Breast epithelium (tissue), 4 donors: ENCODE data around the gene PIK3CB. TPM values are rescaled to one million over a fixed set of nuclear protein-coding genes. Genes with fewer than 3 reads are reported as not detected.

ENCODE experiments used
- DNase-seq, 2 donors: peaks; one replicate each; pipeline ENCODE4 v3.0.0-alpha.2; 2019; ENCODE audit warnings: low spot score in 2 of 2
- H3K27ac ChIP-seq, 2 donors: fragments of 200-600 bp; sonication (generic) in 1 of 2; one replicate each; pipeline ENCODE4 v1.5.1; 2016 to 2019; ENCODE audit warnings: mild to moderate bottlenecking in 1 of 2
- H3K27me3 ChIP-seq, 2 donors: fragments of 200-600 bp; sonication (generic) in 1 of 2; one replicate each; pipeline versions ENCODE4 v1.5.1 to v1.6.0; 2017 to 2019; ENCODE audit warnings: control low read depth in 1 of 2, mild to moderate bottlenecking in 1 of 2
- H3K36me3 ChIP-seq: fragments of 200-600 bp; one replicate; pipeline ENCODE4 v1.5.1; 2019
- H3K4me1 ChIP-seq, 2 donors: fragments of 200-600 bp; sonication (generic); one replicate each; pipeline ENCODE4 v1.5.1; 2016 to 2019; ENCODE audit warnings: control low read depth in 1 of 2
- H3K4me3 ChIP-seq, 3 donors: fragments of 200-600 bp; sonication (generic); 1 replicate in 2 of 3; 2 replicates in 1 of 3; pipeline ENCODE4 v1.5.1; 2016 to 2019; ENCODE audit warnings: mild to moderate bottlenecking in 3 of 3, moderate library complexity in 2 of 3
- H3K9me3 ChIP-seq, 2 donors: fragments of 200-600 bp; sonication (generic) in 1 of 2; one replicate each; pipeline ENCODE4 v1.5.1; 2016 to 2019; ENCODE audit warnings: control low read depth in 1 of 2
- POLR2A ChIP-seq: fragments of 450-650 bp; IDR thresholded peaks from one replicate; pipeline ENCODE4 v1.6.1; 2016; ENCODE audit warnings: antibody characterized with exemption, mild to moderate bottlenecking, moderate library complexity
- POLR2AphosphoS5 ChIP-seq, 3 donors: sonication (generic); formaldehyde crosslinking; IDR thresholded peaks; one replicate each; pipeline ENCODE4 v1.6.1; 2017; ENCODE audit warnings: antibody characterized with exemption in 3 of 3
- intact Hi-C: fragments of 100-400 bp; cut with DNase I; formaldehyde crosslinking; loops from one replicate; pipeline ENCODE4 v1.15.1; 2023; ENCODE audit warnings: low total_unique reads
- total RNA-seq, 3 donors: library from RNA; depleted of rRNA; stranded (reverse); fragments of >200 nt; gene quantifications; one replicate each; pipeline ENCODE4 v1.1.0, GENCODE V29; 2016
- TF ChIP-seq, protein P1 (sequence below), 3 donors: fragments of 450-650 bp; IDR thresholded peaks; one replicate each; pipeline ENCODE4 v1.5.1; 2016 to 2017; ENCODE audit warnings: antibody characterized with exemption in 3 of 3, mild to moderate bottlenecking in 3 of 3, moderate library complexity in 3 of 3

Gene PIK3CB
- total RNA-seq, 3 donors from 2014 or later: 30.5 to 46.2 (median 31.7) TPM

DNA sequence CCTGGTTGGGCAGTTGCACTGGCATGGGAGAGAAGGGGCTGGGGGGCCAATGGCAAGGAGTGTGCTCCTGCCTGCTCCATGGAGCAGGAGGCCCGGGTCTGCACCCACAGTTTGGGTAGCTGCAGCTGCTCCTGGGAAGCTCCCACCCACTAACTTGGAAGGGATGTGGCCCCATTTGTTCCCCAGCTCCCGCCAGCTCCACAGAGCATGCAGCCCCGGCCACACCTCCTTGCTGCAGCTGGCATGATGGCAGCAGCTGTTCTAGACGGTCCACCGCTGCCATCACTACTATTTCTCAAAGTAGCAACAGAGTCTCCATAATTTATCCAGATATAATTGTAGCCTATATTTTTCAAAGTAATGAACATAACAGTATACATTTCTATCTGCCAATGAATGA lies 65.8 kb downstream of the PIK3CB start:
- no peak overlapping the region for H3K4me3 ChIP-seq
- H3K36me3 ChIP-seq: no peaks in the 10 kb centered on the region
- no peak overlapping the region for H3K27ac ChIP-seq
- no peaks in the 10 kb centered on the region for H3K27me3 ChIP-seq
- intact Hi-C loops: no loop called here
- no peak for DNase-seq
- no peaks in the 10 kb centered on the region for H3K4me1 ChIP-seq
- TF ChIP-seq POLR2AphosphoS5 (IDR thresholded peaks at IDR 0.05) (no peak), POLR2A (no peak)
- TF ChIP-seq, protein P1, sequence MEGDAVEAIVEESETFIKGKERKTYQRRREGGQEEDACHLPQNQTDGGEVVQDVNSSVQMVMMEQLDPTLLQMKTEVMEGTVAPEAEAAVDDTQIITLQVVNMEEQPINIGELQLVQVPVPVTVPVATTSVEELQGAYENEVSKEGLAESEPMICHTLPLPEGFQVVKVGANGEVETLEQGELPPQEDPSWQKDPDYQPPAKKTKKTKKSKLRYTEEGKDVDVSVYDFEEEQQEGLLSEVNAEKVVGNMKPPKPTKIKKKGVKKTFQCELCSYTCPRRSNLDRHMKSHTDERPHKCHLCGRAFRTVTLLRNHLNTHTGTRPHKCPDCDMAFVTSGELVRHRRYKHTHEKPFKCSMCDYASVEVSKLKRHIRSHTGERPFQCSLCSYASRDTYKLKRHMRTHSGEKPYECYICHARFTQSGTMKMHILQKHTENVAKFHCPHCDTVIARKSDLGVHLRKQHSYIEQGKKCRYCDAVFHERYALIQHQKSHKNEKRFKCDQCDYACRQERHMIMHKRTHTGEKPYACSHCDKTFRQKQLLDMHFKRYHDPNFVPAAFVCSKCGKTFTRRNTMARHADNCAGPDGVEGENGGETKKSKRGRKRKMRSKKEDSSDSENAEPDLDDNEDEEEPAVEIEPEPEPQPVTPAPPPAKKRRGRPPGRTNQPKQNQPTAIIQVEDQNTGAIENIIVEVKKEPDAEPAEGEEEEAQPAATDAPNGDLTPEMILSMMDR (IDR thresholded peaks at IDR 0.05): no peak
- peaks cover 11% of the 10 kb centered on the region in 2 donors for H3K9me3 ChIP-seq

DNA sequence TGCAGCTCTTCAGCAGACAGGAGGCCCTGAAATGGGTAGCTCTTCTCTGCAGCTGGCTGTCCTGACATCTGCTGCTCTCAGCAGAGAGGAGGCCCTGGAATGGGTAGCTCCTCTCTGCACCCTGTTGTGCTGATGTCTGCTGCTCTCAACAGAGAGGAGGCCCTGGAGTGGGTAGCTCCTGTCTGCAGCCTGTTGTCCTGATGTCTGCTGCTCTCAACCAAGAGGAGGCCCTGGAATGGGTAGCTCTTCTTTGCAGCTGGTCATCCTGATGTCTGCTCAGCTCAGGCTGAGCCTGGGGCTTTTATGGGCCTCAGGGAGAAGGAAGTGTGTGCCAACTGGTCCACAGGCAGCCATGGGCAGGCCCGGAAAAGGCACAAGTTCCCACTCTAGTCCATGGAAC lies 66.6 kb downstream of the PIK3CB start:
- H3K36me3 ChIP-seq: no peaks in the 10 kb centered on the region
- H3K4me1 ChIP-seq: no peaks in the 10 kb centered on the region
- peaks cover 11% of the 10 kb centered on the region in 2 donors for H3K9me3 ChIP-seq
- TF ChIP-seq POLR2A (no peak), POLR2AphosphoS5 (IDR thresholded peaks at IDR 0.05) (no peak)
- TF ChIP-seq, protein P1 (IDR thresholded peaks at IDR 0.05): no peak
- DNase-seq: no peak
- intact Hi-C loops: no loop called here
- no peaks in the 10 kb centered on the region for H3K27me3 ChIP-seq
- H3K4me3 ChIP-seq: no peak overlapping the region
- no peak overlapping the region for H3K27ac ChIP-seq

DNA sequence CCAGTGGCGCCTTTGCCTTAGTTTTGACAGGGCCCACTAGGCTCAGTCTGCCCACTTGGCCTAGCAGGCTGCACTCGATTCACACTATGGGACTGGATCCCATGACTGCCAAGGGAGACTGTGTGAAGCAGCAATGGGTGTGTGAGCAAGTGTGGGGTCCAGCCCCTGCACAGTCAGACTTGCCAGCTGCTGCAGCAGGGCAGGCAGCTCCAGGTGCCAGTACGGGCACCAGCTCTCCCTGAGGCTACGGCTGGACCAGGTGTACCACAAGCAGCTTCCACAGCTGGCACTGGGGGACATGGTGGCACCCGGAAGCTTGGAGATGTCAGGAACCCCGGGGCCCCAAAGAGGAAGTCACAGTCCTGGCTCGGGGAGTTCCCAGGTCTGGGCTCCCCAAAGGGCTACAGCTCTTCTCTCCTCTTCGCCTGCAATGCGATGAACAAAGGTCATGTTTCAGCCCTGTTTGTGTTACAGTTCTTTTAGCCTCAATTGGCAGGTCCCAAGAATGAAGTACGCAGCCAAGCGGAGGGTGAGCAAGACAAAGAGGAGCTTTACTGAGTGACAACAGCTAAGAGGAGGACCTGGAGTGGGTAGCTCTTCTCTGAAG lies 67.1 kb downstream of the PIK3CB start:
- TF ChIP-seq POLR2A: no peak
- TF ChIP-seq, protein P1 (IDR thresholded peaks at IDR 0.05): no peak
- no peak for TF ChIP-seq POLR2AphosphoS5 (IDR thresholded peaks at IDR 0.05)
- Histone ChIP-seq H3K27me3 (no peaks in the 10 kb centered on the region), H3K27ac (no peak overlapping the region), H3K4me3 (no peak overlapping the region), H3K36me3 (no peaks in the 10 kb centered on the region), H3K4me1 (no peaks in the 10 kb centered on the region), H3K9me3 (peaks cover 11% of the 10 kb centered on the region in 2 donors)
- intact Hi-C loops: no loop called here
- DNase-seq: no peak

DNA sequence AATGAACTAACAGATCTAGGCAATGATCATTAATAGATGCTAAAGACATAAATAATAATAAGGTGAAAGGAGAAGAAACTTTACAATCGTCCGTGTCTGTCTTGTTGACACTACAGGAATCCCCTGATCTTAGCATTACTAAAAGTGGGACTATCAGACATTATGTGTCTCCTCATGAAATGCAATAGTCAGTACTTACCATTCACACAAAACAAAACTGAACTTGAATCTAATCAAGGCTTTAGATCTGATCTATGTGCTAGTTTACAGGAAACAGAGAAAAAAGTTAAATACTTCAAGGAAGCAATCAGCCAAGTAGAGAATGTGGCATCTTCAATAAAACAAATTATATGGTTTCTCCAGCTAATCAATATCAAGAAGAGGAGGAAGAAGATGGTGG lies 73.7 kb downstream of the PIK3CB start:
- H3K9me3 ChIP-seq: no peaks in the 10 kb centered on the region
- H3K27me3 ChIP-seq: no peaks in the 10 kb centered on the region
- H3K4me1 ChIP-seq: no peaks in the 10 kb centered on the region
- H3K27ac ChIP-seq: no peak overlapping the region
- H3K36me3 ChIP-seq: no peaks in the 10 kb centered on the region
- H3K4me3 ChIP-seq: no peak overlapping the region
- intact Hi-C loops: no loop called here
- TF ChIP-seq, protein P1 (IDR thresholded peaks at IDR 0.05): no peak
- no peak for TF ChIP-seq POLR2AphosphoS5 (IDR thresholded peaks at IDR 0.05)
- no peak for TF ChIP-seq POLR2A
- no peak for DNase-seq

DNA sequence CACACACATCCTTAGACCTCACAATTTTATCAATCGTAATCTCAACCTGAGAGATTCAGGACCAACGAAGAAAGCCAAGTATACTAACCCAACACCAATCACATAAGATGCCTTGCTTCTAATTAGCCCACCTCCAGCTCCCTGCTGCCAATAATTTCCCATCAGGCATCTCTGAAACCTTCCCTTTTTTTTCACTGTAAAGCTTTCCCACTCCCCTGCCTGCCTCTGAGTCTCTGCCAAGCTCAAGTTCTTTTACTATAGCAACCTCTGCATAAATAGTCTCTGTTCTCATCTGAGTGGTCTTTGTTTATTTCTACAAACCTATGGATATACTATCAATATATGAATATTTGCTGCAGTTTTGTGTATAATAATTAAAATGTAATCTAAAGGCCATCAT lies 86.5 kb downstream of the PIK3CB start:
- Histone ChIP-seq H3K4me1 (no peaks in the 10 kb centered on the region), H3K4me3 (no peak overlapping the region), H3K36me3 (no peaks in the 10 kb centered on the region), H3K27ac (no peak overlapping the region), H3K9me3 (no peaks in the 10 kb centered on the region), H3K27me3 (no peaks in the 10 kb centered on the region)
- TF ChIP-seq POLR2AphosphoS5 (IDR thresholded peaks at IDR 0.05) (no peak), POLR2A (no peak)
- TF ChIP-seq, protein P1 (IDR thresholded peaks at IDR 0.05): no peak
- no peak for DNase-seq
- intact Hi-C loops: no loop called here
